ENCODE results near the gene DUSP8.

DNA sequence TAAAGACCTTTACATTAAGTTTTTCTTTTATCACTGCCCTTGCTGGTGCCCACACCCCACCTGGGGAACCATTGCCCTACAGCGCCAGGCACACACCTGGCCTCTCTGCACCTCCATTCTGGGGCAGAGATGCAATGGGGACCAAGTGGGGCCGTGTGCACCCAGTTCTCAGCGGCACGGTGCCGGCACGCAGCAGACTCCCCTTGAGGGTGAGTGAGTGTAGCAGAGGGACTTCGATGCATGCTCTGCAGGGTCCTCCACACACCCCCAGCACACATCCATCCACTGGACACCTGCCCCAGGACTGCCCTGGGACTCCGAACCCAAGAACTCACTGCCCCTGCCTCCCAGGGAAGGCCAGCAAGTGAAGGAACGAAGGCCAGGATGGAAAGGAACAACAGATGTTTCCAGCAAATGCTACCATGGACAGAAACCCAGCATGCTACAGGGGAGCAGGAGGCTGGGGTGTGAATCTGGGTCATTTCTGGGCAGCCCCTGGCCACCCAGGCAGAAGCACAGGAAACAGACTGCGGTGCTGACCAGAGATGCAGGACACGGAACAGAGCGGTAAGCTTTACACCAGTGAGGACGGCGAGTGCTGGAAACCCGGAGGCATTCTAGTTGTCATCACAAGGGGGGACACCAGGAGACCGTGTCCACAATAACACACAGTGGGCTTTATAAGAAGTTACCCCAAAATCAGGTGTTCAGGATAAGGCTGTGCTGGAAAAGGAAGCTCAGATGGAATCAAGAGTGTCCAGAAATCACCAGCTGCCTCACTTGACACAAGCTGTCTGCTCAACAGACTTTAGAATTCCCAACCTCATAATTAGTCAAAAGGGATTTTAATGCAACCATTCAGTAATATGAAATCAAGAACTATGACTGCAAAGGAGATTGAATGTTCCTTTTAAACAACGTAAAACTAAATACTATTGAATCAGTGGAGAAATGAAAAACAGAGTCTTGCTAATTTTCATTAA is 52.8 kb downstream of the DUSP8 start:
- no peak for TF ChIP-seq REST (IDR thresholded peaks at IDR 0.05; ENCODE audit: low read depth)
- no peak for TF ChIP-seq POLR2A (IDR thresholded peaks at IDR 0.05; ENCODE audit: borderline replicate concordance, extremely low read depth, insufficient read depth, insufficient read length)
- TF ChIP-seq CTCF (IDR thresholded peaks at IDR 0.05 in 2 of 3, conservative IDR thresholded peaks at IDR 0.05 in 1 of 3; ENCODE audit: borderline replicate concordance in 1 of 3, insufficient read depth in 1 of 3, low read depth in 2 of 3, low read length in 2 of 3), result no peak
- TF ChIP-seq EZH2 (IDR thresholded peaks at IDR 0.05), result no peak
- TF ChIP-seq SP1 (IDR thresholded peaks at IDR 0.05; ENCODE audit: low read depth), result no peak
- no peak for TF ChIP-seq ZFX (IDR thresholded peaks at IDR 0.05)
- no peak for TF ChIP-seq POLR2AphosphoS5 (IDR thresholded peaks at IDR 0.05; ENCODE audit: low read depth, low read length)
- TF ChIP-seq RAD21 (IDR thresholded peaks at IDR 0.05; ENCODE audit: low read depth), result no peak
- no peak for TF ChIP-seq SIN3A (IDR thresholded peaks at IDR 0.05; ENCODE audit: low read depth)
- TF ChIP-seq TCF7L2 (IDR thresholded peaks at IDR 0.05; ENCODE audit: borderline replicate concordance, extremely low read depth, insufficient read depth, insufficient read length), result no peak

Data from HCT116 (cell line).